SK-N-MC (cell line): ENCODE measurements around the gene UBE2O.

Experiments used
- DNase-seq: peaks from one replicate; pipeline ENCODE4 v3.0.0-alpha.2; 2011; ENCODE audit warnings: low read depth, low spot score
- H3K27ac ChIP-seq: fragments of 200-600 bp; sonication (generic); 2 replicates; pipeline ENCODE4 v1.5.1; 2016; ENCODE audit warnings: mixed run types
- H3K36me3 ChIP-seq: fragments of 200-600 bp; sonication (generic); 2 replicates; pipeline ENCODE4 v1.6.1; 2017; ENCODE audit warnings: antibody characterized with exemption, low read length, mixed read lengths; ENCODE audit not compliant: insufficient read depth
- H3K4me3 ChIP-seq: fragments of 200-600 bp; sonication (generic); 2 replicates; pipeline ENCODE4 v1.5.1; 2016
- H3K9ac ChIP-seq: fragments of 200-600 bp; sonication (generic); 2 replicates; pipeline ENCODE4 v1.8.0; 2017; ENCODE audit warnings: mixed run types, mixed read lengths; ENCODE audit not compliant: insufficient read length
- H3K9me3 ChIP-seq: fragments of 200-600 bp; sonication (generic); 2 replicates; pipeline ENCODE4 v1.6.1; 2017; ENCODE audit warnings: low read depth, mild to moderate bottlenecking, antibody characterized with exemption, low read length, moderate library complexity, mixed read lengths
- EZH2 ChIP-seq: fragments of 200-600 bp; sonication (generic); IDR thresholded peaks from one replicate; pipeline ENCODE4 v1.6.1; 2017; ENCODE audit warnings: antibody characterized with exemption
- FOXP2 ChIP-seq: optimal IDR thresholded peaks from 2 replicates; pipeline ENCODE3; 2011; ENCODE audit warnings: mild to moderate bottlenecking, moderate library complexity; ENCODE audit not compliant: insufficient read depth; ENCODE audit errors: extremely low read length, control extremely low read depth
- POLR2AphosphoS5 ChIP-seq: IDR thresholded peaks from 2 replicates; pipeline ENCODE4 v1.6.1; 2012; ENCODE audit warnings: mild to moderate bottlenecking, low read depth, low read length, borderline replicate concordance

Gene UBE2O

GRCh38 chr17:76397687-76398522, 55.0 kb downstream of the UBE2O start:
- Histone ChIP-seq H3K9me3 (no peaks in the 10 kb centered on the region), H3K4me3 (no peak overlapping the region), H3K27ac (no peak overlapping the region), H3K36me3 (peaks cover 83% of the 10 kb centered on the region), H3K9ac (no peak overlapping the region)
- peak; percentile 44 for DNase-seq
- no peak for TF ChIP-seq FOXP2
- no peak for TF ChIP-seq POLR2AphosphoS5
- TF ChIP-seq EZH2, result no peak

- Histone ChIP-seq H3K9me3 (no peaks in the 10 kb centered on the region), H3K27ac (no peak overlapping the region), H3K36me3 (peaks cover 76% of the 10 kb centered on the region), H3K4me3 (no peak overlapping the region), H3K9ac (no peak overlapping the region)
- DNase-seq, result no peak
- no peak for TF ChIP-seq FOXP2
- TF ChIP-seq EZH2, result no peak
- no peak for TF ChIP-seq POLR2AphosphoS5
These were observed 55.8 kb downstream of the UBE2O start for GRCh38 chr17:76397184-76397583.

- Histone ChIP-seq H3K9me3 (no peaks in the 10 kb centered on the region), H3K36me3 (peaks cover 65% of the 10 kb centered on the region), H3K9ac (no peak overlapping the region), H3K4me3 (no peak overlapping the region), H3K27ac (no peak overlapping the region)
- no peak for DNase-seq
- TF ChIP-seq FOXP2 (no peak), EZH2 (no peak), POLR2AphosphoS5 (no peak)
These were observed 57.0 kb downstream of the UBE2O start for GRCh38 chr17:76395980-76396379.

GRCh38 chr17:76394166-76394565, 58.8 kb downstream of the UBE2O start:
- Histone ChIP-seq H3K9me3 (no peaks in the 10 kb centered on the region), H3K36me3 (peaks cover 48% of the 10 kb centered on the region), H3K9ac (no peak overlapping the region), H3K27ac (0 out of 2 replicates have a peak overlapping the region, but pooled peaks have one; percentile 6), H3K4me3 (no peak overlapping the region)
- TF ChIP-seq EZH2, result no peak
- DNase-seq, result no peak

- DNase-seq, result no peak
- TF ChIP-seq EZH2 (no peak), POLR2AphosphoS5 (no peak), FOXP2 (no peak)
- H3K36me3 ChIP-seq, result peaks cover 20% of the 10 kb centered on the region
- no peak overlapping the region for H3K4me3 ChIP-seq
- H3K9me3 ChIP-seq, result no peaks in the 10 kb centered on the region
- H3K27ac ChIP-seq, result no peak overlapping the region
- H3K9ac ChIP-seq, result no peak overlapping the region
These were observed 61.7 kb downstream of the UBE2O start for GRCh38 chr17:76391200-76391715.

GRCh38 chr17:76390003-76390421, 62.9 kb downstream of the UBE2O start:
- TF ChIP-seq POLR2AphosphoS5 (no peak), FOXP2 (no peak)
- no peak for DNase-seq
- Histone ChIP-seq H3K9me3 (no peaks in the 10 kb centered on the region), H3K27ac (no peak overlapping the region), H3K9ac (no peak overlapping the region), H3K4me3 (no peak overlapping the region), H3K36me3 (peaks cover 11% of the 10 kb centered on the region)

- TF ChIP-seq FOXP2 (no peak), POLR2AphosphoS5 (no peak), EZH2 (no peak)
- peaks cover 10% of the 10 kb centered on the region for H3K36me3 ChIP-seq
- H3K27ac ChIP-seq, result no peak overlapping the region
- DNase-seq, result no peak
- no peaks in the 10 kb centered on the region for H3K9me3 ChIP-seq
- H3K9ac ChIP-seq, result no peak overlapping the region
- H3K4me3 ChIP-seq, result no peak overlapping the region
These were observed 63.7 kb downstream of the UBE2O start for GRCh38 chr17:76388966-76389888.

- TF ChIP-seq EZH2 (no peak), POLR2AphosphoS5 (no peak; the same call in 1 of the 2 replicates), FOXP2 (no peak)
- Histone ChIP-seq H3K36me3 (no peaks in the 10 kb centered on the region; the same call in 1 of the 2 replicates), H3K9me3 (no peaks in the 10 kb centered on the region), H3K9ac (no peak overlapping the region), H3K4me3 (no peak overlapping the region), H3K27ac (no peak overlapping the region)
- no peak for DNase-seq
These were observed 65.8 kb downstream of the UBE2O start for GRCh38 chr17:76386966-76387765.
